ENCODE data around the gene COBL. TPM values are rescaled to one million over a fixed set of nuclear protein-coding genes. Genes with fewer than 3 reads are reported as not detected.

COBL gene
- total RNA-seq = 10 to 100 TPM in 3 of 8 experiments, 1 to 10 TPM in 1, under 1 TPM in 4; 0.23 to 54.8 (median 4.3) TPM

- in situ Hi-C loops (cut with MboI; ENCODE audit: low pct_unique_long_range_greater_than_20kb in 2 of 9, low sequenced_read_pairs in 9 of 9, unreplicated experiment in 9 of 9) = no loop called here
- peaks cover 0 to 3% of the 10 kb centered on the region in 2 donors for H3K4me1 ChIP-seq (replicated peaks in 1 of 2)
- peak; percentile 31 to 75 (median 68) for ATAC-seq (replicated peaks in 6 of 8)
- H3K27ac ChIP-seq = no peak within 1 kb of the TSS
- H3K4me3 ChIP-seq = peak within 1 kb of the TSS; percentile 51 to 67 (median 58)
- WGBS, 10 experiments = 9 to 60% (median 39%) methylated on average over 2 to 4 of the region's 94 CpGs; no CpG with 5 or more reads in 6 of the 10 experiments
Measured at GRCh38 chr7:51316666-51317581, at the start of gene COBL. COBL (minus strand) TSS chr7:51316809; CDS start chr7:51316633, 176 bp downstream.

GRCh38 chr7:51366172-51366728 is 49.6 kb upstream of the COBL start:
- Histone ChIP-seq H3K27ac (no peak overlapping the region), H3K4me1 (replicated peaks in 1 of 2) (no peaks in the 10 kb centered on the region), H3K4me3 (no peak overlapping the region)
- 85 to 100% (median 100%) methylated on average over 1 to 4 of the region's 7 CpGs; no CpG with 5 or more reads in 5 of the 10 experiments for WGBS, 10 experiments
- no peak for ATAC-seq (replicated peaks in 6 of 8)
- in situ Hi-C loops (cut with MboI; ENCODE audit: low pct_unique_long_range_greater_than_20kb in 2 of 9, low sequenced_read_pairs in 9 of 9, unreplicated experiment in 9 of 9) = loop anchor here in 6 of 9 experiments (10.0 to 25.0 kb wide), 5 partner anchors 129 to 904 kb away; partner anchors contain the start of gene FIGNL1 (in 1 of the 6)

GRCh38 chr7:51357821-51358220 is 41.2 kb upstream of the COBL start:
- in situ Hi-C loops (cut with MboI; ENCODE audit: low pct_unique_long_range_greater_than_20kb in 2 of 9, low sequenced_read_pairs in 9 of 9, unreplicated experiment in 9 of 9) = loop anchor here in 5 of 9 experiments (25.0 kb wide), 4 partner anchors 121 to 896 kb away; partner anchors contain the start of gene FIGNL1 (in 1 of the 5)
- Histone ChIP-seq H3K27ac (no peak overlapping the region), H3K4me3 (no peak overlapping the region), H3K4me1 (replicated peaks in 1 of 2) (no peaks in the 10 kb centered on the region)
- ATAC-seq (replicated peaks in 6 of 8) = peak in 2 of 8 experiments; percentile 36 to 42
- 0 to 100% (median 70%) methylated on average over 2 to 6 of the region's 6 CpGs; no CpG with 5 or more reads in 2 of the 10 experiments for WGBS, 10 experiments

- no peak overlapping the region for H3K4me3 ChIP-seq
- H3K4me1 ChIP-seq (replicated peaks in 1 of 2) = no peaks in the 10 kb centered on the region
- ATAC-seq (replicated peaks in 6 of 8) = peak in 3 of 8 experiments; percentile 15 to 46 (median 32)
- in situ Hi-C loops (cut with MboI; ENCODE audit: low pct_unique_long_range_greater_than_20kb in 2 of 9, low sequenced_read_pairs in 9 of 9, unreplicated experiment in 9 of 9) = loop anchor here in 5 of 9 experiments (25.0 kb wide), 4 partner anchors 120 to 895 kb away; partner anchors contain the start of gene FIGNL1 (in 1 of the 5)
- WGBS, 10 experiments = 0 to 93% (median 91%) methylated on average over 1 to 9 of the region's 12 CpGs; no CpG with 5 or more reads in 3 of the 10 experiments
- no peak overlapping the region for H3K27ac ChIP-seq
Measured at GRCh38 chr7:51356849-51357516, 40.4 kb upstream of the COBL start.

- WGBS, 10 experiments = 20 to 93% (median 76%) methylated on average over 1 to 5 of the region's 5 CpGs; no CpG with 5 or more reads in 2 of the 10 experiments
- no peak overlapping the region for H3K4me3 ChIP-seq
- H3K4me1 ChIP-seq (replicated peaks in 1 of 2) = no peaks in the 10 kb centered on the region
- ATAC-seq (replicated peaks in 6 of 8) = no peak
- no peak overlapping the region for H3K27ac ChIP-seq
- in situ Hi-C loops (cut with MboI; ENCODE audit: low pct_unique_long_range_greater_than_20kb in 2 of 9, low sequenced_read_pairs in 9 of 9, unreplicated experiment in 9 of 9) = loop anchor here in 5 of 9 experiments (25.0 kb wide), 4 partner anchors 118 to 893 kb away; partner anchors contain the start of gene FIGNL1 (in 1 of the 5)
Measured at GRCh38 chr7:51354897-51355296, 38.3 kb upstream of the COBL start.

- no peak overlapping the region for H3K27ac ChIP-seq
- ATAC-seq (replicated peaks in 6 of 8) = no peak
- no peaks in the 10 kb centered on the region for H3K4me1 ChIP-seq (replicated peaks in 1 of 2)
- H3K4me3 ChIP-seq = no peak overlapping the region
- in situ Hi-C loops (cut with MboI; ENCODE audit: low pct_unique_long_range_greater_than_20kb in 2 of 9, low sequenced_read_pairs in 9 of 9, unreplicated experiment in 9 of 9) = loop anchor here in 5 of 9 experiments (25.0 kb wide), 4 partner anchors 117 to 892 kb away; partner anchors contain the start of gene FIGNL1 (in 1 of the 5)
- WGBS, 10 experiments = 0 to 100% (median 75%) methylated on average over 1 to 2 of the region's 2 CpGs; no CpG with 5 or more reads in 3 of the 10 experiments
Measured at GRCh38 chr7:51354434-51354833, 37.8 kb upstream of the COBL start.

- WGBS, 10 experiments = 30 to 100% (median 93%) methylated on average over 1 to 7 of the region's 10 CpGs
- Histone ChIP-seq H3K4me1 (replicated peaks in 1 of 2) (no peaks in the 10 kb centered on the region), H3K27ac (no peak overlapping the region), H3K4me3 (no peak overlapping the region)
- peak in 2 of 8 experiments; percentile 19 for ATAC-seq (replicated peaks in 6 of 8)
- in situ Hi-C loops (cut with MboI; ENCODE audit: low pct_unique_long_range_greater_than_20kb in 2 of 9, low sequenced_read_pairs in 9 of 9, unreplicated experiment in 9 of 9) = loop anchor here in 5 of 9 experiments (25.0 kb wide), 4 partner anchors 115 to 890 kb away; partner anchors contain the start of gene FIGNL1 (in 1 of the 5)
Measured at GRCh38 chr7:51352174-51353100, 35.8 kb upstream of the COBL start.

- H3K4me3 ChIP-seq = no peak overlapping the region
- H3K4me1 ChIP-seq (replicated peaks in 1 of 2) = no peaks in the 10 kb centered on the region
- peak in 1 of 8 experiments; percentile 6 for ATAC-seq (replicated peaks in 6 of 8)
- in situ Hi-C loops (cut with MboI; ENCODE audit: low pct_unique_long_range_greater_than_20kb in 2 of 9, low sequenced_read_pairs in 9 of 9, unreplicated experiment in 9 of 9) = loop anchor here in 5 of 9 experiments (25.0 kb wide), 4 partner anchors 114 to 889 kb away; partner anchors contain the start of gene FIGNL1 (in 1 of the 5)
- 6 to 100% (median 79%) methylated on average over 1 to 5 of the region's 5 CpGs; no CpG with 5 or more reads in 1 of the 10 experiments for WGBS, 10 experiments
- H3K27ac ChIP-seq = no peak overlapping the region
Measured at GRCh38 chr7:51351661-51352060, 35.1 kb upstream of the COBL start.

- peak in 2 of 8 experiments; percentile 33 to 42 for ATAC-seq (replicated peaks in 6 of 8)
- no peaks in the 10 kb centered on the region for H3K4me1 ChIP-seq (replicated peaks in 1 of 2)
- 0 to 86% (median 40%) methylated on average over 1 of the region's 1 CpG; no CpG with 5 or more reads in 3 of the 10 experiments for WGBS, 10 experiments
- H3K27ac ChIP-seq = no peak overlapping the region
- in situ Hi-C loops (cut with MboI; ENCODE audit: low pct_unique_long_range_greater_than_20kb in 2 of 9, low sequenced_read_pairs in 9 of 9, unreplicated experiment in 9 of 9) = loop anchor here in 5 of 9 experiments (25.0 kb wide), 4 partner anchors 113 to 888 kb away; partner anchors contain the start of gene FIGNL1 (in 1 of the 5)
- no peak overlapping the region for H3K4me3 ChIP-seq
Measured at GRCh38 chr7:51350546-51350896, 33.9 kb upstream of the COBL start.

GRCh38 chr7:51349820-51350545 is 33.4 kb upstream of the COBL start:
- 22 to 93% (median 71%) methylated on average over 1 to 8 of the region's 8 CpGs for WGBS, 10 experiments
- peak in 4 of 8 experiments; percentile 35 to 95 (median 92) for ATAC-seq (replicated peaks in 6 of 8)
- no peak overlapping the region for H3K27ac ChIP-seq
- no peak overlapping the region for H3K4me3 ChIP-seq
- H3K4me1 ChIP-seq (replicated peaks in 1 of 2) = no peaks in the 10 kb centered on the region
- in situ Hi-C loops (cut with MboI; ENCODE audit: low pct_unique_long_range_greater_than_20kb in 2 of 9, low sequenced_read_pairs in 9 of 9, unreplicated experiment in 9 of 9) = loop anchor here in 5 of 9 experiments (25.0 kb wide), 4 partner anchors 113 to 888 kb away; partner anchors contain the start of gene FIGNL1 (in 1 of the 5)

GRCh38 chr7:51346126-51346525 is 29.5 kb upstream of the COBL start:
- WGBS, 10 experiments = 40 to 89% (median 55%) methylated on average over 1 to 3 of the region's 3 CpGs; no CpG with 5 or more reads in 6 of the 10 experiments
- no peak for ATAC-seq (replicated peaks in 6 of 8)
- Histone ChIP-seq H3K4me3 (no peak overlapping the region), H3K27ac (no peak overlapping the region), H3K4me1 (replicated peaks in 1 of 2) (no peaks in the 10 kb centered on the region)
- in situ Hi-C loops (cut with MboI; ENCODE audit: low pct_unique_long_range_greater_than_20kb in 2 of 9, low sequenced_read_pairs in 9 of 9, unreplicated experiment in 9 of 9) = no loop called here

Measured in motor neuron (in vitro differentiated cells).